ENCODE measurements around the gene CCDC82.
A peak's percentile ranks its signal among the peaks of the same experiment; 100 is the strongest.

CCDC82 gene

GRCh38 chr11:96358321-96358720 is 31.4 kb downstream of the CCDC82 start:
- no peak for TF ChIP-seq ZFX (IDR thresholded peaks at IDR 0.05; ENCODE audit: borderline replicate concordance)
- TF ChIP-seq, protein P1, sequence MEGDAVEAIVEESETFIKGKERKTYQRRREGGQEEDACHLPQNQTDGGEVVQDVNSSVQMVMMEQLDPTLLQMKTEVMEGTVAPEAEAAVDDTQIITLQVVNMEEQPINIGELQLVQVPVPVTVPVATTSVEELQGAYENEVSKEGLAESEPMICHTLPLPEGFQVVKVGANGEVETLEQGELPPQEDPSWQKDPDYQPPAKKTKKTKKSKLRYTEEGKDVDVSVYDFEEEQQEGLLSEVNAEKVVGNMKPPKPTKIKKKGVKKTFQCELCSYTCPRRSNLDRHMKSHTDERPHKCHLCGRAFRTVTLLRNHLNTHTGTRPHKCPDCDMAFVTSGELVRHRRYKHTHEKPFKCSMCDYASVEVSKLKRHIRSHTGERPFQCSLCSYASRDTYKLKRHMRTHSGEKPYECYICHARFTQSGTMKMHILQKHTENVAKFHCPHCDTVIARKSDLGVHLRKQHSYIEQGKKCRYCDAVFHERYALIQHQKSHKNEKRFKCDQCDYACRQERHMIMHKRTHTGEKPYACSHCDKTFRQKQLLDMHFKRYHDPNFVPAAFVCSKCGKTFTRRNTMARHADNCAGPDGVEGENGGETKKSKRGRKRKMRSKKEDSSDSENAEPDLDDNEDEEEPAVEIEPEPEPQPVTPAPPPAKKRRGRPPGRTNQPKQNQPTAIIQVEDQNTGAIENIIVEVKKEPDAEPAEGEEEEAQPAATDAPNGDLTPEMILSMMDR (IDR thresholded peaks at IDR 0.05): no peak

GRCh38 chr11:96357794-96358193 is 31.9 kb downstream of the CCDC82 start:
- no peak overlapping the region for H3K27ac ChIP-seq
- TF ChIP-seq, protein P1 (IDR thresholded peaks at IDR 0.05): no peak

More at GRCh38 chr11:96358321-96358720, 31.4 kb downstream of the CCDC82 start:
- H3K27ac ChIP-seq: no peak overlapping the region

GRCh38 chr11:96356848-96357247 is 32.9 kb downstream of the CCDC82 start:
- no peak overlapping the region for H3K27ac ChIP-seq
- TF ChIP-seq, protein P1 (IDR thresholded peaks at IDR 0.05): no peak
- no peak for TF ChIP-seq ZFX (IDR thresholded peaks at IDR 0.05; ENCODE audit: borderline replicate concordance)

DNA sequence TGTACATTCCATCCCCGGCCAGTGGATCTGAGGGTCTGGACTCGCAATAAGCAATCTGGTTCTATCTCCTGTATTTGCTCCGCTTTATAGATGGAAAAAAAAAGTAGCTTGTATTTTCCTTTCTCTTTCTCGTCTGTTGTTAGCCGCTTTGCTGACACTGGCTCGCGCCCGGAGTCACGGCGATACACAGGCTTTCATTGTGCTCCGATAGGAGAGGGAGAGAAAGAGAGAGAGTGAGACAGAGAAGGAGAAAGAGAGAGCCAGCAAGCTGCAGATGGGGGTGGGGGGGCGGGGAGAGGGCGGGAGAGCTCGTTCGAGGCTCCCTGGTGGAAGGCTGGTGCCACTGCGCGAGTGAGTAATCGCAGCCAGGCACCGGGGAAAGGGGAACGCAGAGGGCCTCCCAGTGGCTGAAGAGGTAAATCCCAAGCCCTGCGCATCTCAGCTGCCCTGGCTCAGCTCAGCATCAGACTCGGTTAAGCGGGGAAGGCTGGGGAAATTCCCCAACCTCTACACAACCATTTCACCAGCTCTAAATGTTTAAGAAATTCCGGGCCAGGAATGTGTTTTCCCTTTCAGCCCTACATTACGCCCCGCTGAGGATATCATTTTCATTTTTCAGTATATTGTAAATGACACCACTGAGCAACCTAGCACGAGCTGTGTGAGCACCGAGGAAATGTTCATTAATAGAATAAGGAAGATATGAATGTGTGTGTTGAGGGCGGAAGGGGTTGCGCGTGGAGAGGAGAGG is 46.6 kb downstream of the CCDC82 start, which contains the start of gene MAML2:
TSS of gene MAML2 (minus strand) at position 235 of the 751 bp plus-strand sequence. CDS start 1,300 bp downstream, outside the sequence.
- TF ChIP-seq ZFX (IDR thresholded peaks at IDR 0.05; ENCODE audit: borderline replicate concordance): no peak
- TF ChIP-seq, protein P1 (IDR thresholded peaks at IDR 0.05): peak; percentile 87
- H3K27ac ChIP-seq: no peak within 1 kb of the TSS

GRCh38 chr11:96342014-96342960 is 47.4 kb downstream of the CCDC82 start:
- no peak for TF ChIP-seq ZFX (IDR thresholded peaks at IDR 0.05; ENCODE audit: borderline replicate concordance)
- TF ChIP-seq, protein P1 (IDR thresholded peaks at IDR 0.05): no peak
- H3K27ac ChIP-seq: no peak overlapping the region

- no peak for TF ChIP-seq ZFX (IDR thresholded peaks at IDR 0.05; ENCODE audit: borderline replicate concordance)
- H3K27ac ChIP-seq: no peak overlapping the region
Measured at GRCh38 chr11:96341211-96342013, 48.3 kb downstream of the CCDC82 start.

GRCh38 chr11:96340555-96340885 is 49.2 kb downstream of the CCDC82 start:
- H3K27ac ChIP-seq: no peak overlapping the region

More at GRCh38 chr11:96340555-96340885, 49.2 kb downstream of the CCDC82 start:
- TF ChIP-seq, protein P1 (IDR thresholded peaks at IDR 0.05): no peak
- TF ChIP-seq ZFX (IDR thresholded peaks at IDR 0.05; ENCODE audit: borderline replicate concordance): no peak
